Stimulated activated CD8-positive, alpha-beta memory T cell treated with anti-CD3 and anti-CD28 coated beads, Interleukin-7, amount 100 ng/mL, for 48 hours (primary cell): ENCODE results near the gene ENTREP3.

Source experiments
- DNase-seq, 2 donors: peaks; one replicate each; pipeline ENCODE4 v3.0.0-alpha.2; 2020; ENCODE audit warnings: low read depth in 1 of 2; ENCODE audit errors: extremely low read depth in 1 of 2

Gene ENTREP3

DNA sequence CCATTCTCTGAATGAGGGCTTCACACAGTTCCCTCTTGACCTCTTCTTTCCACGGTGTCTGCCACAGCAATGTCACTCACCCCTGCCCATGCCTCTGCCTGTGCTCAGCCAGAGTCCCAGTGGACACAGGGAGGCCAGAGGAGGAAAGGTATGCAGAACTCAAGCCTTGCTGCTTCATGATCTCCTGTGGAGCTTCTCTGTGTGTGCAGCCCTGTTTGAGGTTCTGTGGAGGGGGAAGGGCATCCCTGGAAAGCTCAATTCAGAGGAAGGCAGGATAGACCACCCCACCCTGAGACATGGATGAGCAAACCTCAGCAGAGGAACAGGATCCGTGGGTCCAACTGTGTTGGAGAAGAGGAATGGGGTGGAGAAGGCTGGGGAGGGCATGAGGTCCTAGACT, 24.0 kb upstream of the ENTREP3 start:
- no peak for DNase-seq

DNA sequence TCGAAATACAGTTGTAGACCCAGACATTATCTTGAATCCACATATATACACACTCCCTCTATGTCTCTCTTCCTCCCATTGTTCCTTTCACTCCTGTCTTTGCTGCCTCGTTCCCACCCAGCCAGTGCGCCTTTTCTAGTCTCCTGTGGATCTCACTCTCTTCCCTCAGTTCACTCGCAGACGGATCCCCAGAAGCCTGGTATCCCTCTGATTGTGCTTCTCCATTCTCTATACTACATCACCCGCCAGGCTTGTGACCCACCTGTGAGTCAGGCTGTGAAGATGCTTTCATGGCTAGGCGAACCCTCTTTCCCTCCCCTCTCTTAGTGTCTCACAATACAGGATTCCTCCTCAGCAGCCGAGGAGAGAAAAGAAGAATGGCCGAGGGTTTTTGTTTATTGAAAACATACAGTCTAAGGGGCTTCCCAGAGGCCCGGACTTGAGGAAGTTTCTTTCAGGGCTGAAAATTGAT, 23.4 kb upstream of the ENTREP3 start:
- DNase-seq, result no peak

GRCh38 chr1:155277902-155278688, 22.8 kb upstream of the ENTREP3 start:
- DNase-seq, result peak; percentile 35 to 61

DNA sequence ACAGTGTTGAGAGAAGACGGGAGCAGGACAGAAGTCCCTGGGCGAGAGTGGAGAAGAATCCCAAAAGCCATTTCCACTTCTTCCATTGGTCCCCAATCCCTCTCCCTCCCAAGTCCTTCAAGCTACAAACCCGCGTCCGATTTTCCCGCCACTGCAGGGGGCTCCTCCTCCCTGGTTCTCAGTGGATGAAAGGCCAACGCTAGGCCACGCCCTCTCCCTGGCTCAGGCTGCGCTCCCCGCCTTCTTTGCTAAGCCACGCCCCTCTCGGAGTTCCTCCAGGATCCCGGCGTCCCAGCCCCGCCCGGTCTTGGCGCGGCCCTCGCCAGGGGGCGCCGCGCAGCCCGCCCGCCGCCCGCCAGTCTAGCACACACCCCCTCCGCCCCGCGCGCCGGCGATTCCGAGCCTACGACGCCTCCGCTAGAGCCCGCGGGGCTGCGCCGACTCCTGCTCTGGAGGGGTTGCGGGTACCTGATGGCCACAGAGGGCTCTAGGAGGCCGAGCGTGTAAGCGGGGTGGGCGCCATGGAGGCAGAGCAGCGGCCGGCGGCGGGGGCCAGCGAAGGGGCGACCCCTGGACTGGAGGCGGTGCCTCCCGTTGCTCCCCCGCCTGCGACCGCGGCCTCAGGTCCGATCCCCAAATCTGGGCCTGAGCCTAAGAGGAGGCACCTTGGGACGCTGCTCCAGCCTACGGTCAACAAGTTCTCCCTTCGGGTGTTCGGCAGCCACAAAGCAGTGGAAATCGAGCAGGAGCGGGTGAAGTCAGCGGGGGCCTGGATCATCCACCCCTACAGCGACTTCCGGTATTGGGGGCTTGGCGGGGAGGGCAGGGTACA, 22.0 kb upstream of the ENTREP3 start, which contains the start of gene HCN3:
Gene HCN3, plus strand, starts transcription at position 394 of the 832 bp plus-strand sequence. Its CDS starts 128 bp downstream, at position 522.
- peak; percentile 86 to 95 for DNase-seq

DNA sequence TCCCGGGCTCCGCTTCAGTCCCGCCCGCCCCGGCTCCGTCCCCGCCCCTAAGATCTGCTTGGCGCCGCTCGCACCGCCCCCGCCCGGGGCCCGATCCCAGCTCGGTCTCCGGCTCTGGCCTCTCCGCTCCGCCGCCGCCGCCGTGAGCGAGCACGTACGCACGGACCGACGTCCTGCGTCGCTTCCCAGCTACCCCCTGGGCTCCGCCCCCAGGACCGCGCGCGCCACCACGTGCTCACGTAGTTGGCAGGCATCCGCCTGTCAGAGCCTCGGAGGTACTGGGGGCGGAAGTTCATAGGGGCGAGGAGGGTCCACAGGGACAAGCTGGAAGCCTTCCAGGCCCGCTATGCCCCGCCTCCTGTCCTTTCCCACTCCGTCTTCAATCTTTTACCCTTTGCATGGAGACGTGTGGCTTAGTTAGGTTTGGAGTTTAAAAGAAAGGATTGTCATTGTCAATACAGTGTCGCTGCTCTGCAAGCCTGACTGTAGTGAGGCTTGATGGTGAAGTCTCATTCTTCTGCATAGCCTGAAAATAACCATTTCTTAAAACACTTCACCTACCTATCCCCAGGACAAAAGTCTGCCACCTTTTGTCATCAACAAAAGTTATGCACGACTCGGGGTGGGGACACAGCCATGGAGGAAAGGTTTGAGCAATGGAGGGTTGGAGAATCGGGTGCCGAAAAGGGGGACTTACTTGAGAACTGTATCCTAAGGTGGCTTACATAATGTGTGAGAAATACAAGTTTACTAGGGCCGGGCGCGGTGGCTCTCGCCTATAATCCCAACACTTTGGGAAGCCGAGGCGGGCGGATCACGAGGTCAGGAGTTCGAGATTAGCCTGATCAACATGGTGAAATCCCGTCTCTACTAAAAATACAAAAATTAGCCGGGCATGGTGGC, 18.3 kb upstream of the ENTREP3 start, which contains the start of gene CLK2:
Gene CLK2, minus strand, starts transcription at position 162 of the 903 bp plus-strand sequence. CDS start 2,527 bp downstream, outside the sequence.
- peak; percentile 95 to 97 for DNase-seq

GRCh38 chr1:155272466-155273342, 17.4 kb upstream of the ENTREP3 start:
- no peak for DNase-seq

DNA sequence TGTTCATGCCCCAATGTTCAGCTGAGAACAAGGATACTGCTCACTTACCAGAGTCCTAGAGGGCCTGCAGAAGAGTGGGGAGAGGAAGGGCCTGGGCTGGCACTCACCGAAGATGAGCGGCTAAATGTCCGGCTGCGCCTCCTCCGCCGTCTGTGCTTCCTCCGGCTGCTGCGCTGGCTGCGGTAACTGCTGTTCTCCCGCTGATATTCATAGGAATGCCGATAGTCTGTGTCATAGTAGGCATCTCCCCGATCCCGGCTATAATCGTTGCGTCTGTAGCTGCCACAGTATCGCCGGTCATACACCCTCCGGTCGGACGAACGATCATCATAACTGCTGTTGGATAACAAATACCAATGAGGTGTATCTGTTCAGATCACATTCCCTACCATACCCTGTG, 14.1 kb upstream of the ENTREP3 start:
- DNase-seq, result no peak

DNA sequence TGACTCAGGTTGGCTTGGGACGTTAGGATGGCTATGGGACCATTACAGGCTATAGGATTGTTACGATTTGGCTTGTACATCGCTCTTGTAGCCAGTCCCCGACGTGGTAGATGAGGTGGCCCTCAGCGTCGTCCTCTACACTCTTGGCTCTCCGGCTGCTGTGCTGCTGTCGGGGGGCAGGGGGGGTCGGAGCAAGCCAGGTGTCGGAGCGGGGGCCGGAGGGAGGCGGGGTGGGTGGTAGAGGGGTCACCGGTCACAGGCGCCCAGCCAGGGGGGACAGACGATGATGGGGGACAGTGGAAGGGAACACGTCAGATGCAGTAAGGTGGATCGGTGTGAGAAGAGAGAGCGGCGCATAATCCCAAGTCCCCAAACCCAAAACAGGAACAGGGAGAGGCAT, 13.3 kb upstream of the ENTREP3 start:
- DNase-seq, result no peak

- DNase-seq, result no peak
Measured at GRCh38 chr1:155267373-155267772, 12.1 kb upstream of the ENTREP3 start.

- DNase-seq, result no peak
Measured at GRCh38 chr1:155266553-155266952, 11.3 kb upstream of the ENTREP3 start.

DNA sequence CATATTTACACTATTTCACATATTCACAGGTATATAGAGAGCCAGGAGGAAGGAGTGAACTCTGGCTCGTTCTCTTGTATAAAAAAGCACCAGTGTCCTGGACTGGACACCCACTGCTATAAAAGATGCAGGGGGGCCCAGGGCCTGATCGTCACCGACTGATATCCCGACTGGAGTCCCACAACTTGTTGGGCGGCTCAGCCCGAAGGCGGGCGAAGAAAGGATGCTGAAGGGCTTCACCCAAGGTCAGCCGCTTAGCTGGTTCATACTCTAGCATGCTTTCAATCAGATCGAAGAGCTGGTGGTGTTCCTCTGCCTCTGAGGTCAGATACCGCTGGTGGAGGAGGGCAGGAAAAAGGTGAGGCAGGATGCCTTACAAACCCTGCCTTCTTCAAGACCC, 7.8 kb upstream of the ENTREP3 start:
- no peak for DNase-seq

DNA sequence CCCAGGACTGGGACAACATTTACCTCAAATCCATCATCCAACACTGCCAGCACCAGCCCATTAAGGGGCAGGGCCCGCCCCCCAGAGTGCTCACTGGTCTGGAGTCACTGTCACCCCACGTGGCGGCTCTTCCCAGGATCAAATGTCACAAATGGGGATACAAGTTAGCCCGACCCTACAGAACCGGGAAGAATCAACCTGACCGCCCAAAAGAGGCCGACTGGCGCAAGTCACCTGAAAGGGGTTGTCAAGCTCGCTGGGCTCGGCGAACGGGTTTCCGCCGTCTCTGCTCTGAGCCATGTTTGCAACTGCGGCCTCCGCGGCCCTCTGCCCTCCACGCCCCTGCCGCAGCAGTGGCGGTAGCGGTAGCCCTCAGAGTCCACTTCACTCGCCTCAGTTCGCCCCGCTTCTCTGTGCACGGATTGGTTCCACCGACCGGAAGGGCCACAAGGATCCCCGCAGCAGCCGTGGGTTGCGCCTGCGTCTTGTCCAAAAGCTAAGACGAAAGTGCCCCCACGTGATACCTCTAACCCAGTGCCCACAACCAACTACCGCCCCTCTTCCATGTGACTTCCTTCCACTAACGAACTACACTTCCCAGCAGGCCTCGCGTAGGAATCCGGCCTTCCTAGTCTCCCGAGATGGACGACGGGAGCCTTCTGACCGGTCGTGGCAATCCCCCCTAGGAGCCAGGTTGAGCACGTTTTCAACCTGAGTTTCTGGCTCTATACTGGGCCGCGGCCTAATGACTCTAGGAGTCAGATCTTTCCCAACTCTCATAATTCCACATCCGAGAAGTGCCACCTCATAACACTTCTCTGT, 6.8 kb upstream of the ENTREP3 start, which contains the start of gene SCAMP3:
Gene SCAMP3, minus strand, starts transcription at position 509 of the 822 bp plus-strand sequence. Its CDS starts 209 bp downstream, at position 300.
- peak; percentile 75 to 93 for DNase-seq

DNA sequence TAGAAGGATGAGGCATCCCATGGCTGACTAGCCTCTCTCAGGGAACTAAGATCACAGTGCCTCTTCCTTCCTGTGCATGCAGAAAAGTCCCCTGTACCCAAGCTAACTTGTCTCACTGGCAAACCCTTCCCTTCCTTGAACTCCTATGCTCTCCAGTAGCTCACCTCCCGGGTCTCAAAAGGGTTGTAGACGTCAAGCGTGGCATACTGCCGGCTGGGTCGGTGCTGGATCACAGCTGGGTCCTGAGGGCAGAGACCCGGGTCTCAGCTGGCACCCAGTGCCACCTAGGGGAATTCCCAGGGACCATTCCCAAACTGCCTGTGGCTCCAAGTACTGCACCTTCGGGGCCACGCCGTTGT, 6.2 kb upstream of the ENTREP3 start:
- DNase-seq, result no peak

GRCh38 chr1:155260276-155260675, 5.0 kb upstream of the ENTREP3 start:
- DNase-seq, result no peak

GRCh38 chr1:155256058-155256852, 972 bp upstream of the ENTREP3 start:
- no peak for DNase-seq

GRCh38 chr1:155254714-155255242, 505 bp downstream of the ENTREP3 start:
- DNase-seq, result no peak

DNA sequence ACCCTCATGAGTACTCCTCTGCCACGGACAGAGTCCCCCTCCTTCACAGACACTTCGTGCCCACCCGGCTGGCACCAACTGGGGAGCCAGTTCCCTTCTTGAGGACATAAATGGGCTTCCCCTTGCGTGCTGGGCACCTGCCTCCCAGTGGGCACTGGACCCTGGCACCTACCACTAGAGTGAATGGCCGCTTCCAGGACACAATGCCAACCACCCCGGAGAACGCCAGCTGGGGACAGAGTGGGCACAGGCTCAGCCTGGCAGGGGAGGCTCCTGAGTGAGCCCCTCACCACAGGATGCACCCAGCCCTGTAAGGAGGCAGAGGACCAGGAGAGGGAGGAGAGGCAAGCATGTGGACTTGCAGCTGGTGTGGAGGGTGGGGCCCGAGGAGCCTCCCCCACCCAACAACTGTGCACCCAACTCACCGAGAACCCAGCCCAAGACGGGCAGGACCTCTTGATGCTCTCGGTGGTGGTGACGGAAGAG, 1.0 kb downstream of the ENTREP3 start:
- no peak for DNase-seq
